Progenitor cell of endocrine pancreas (in vitro differentiated cells): ENCODE measurements around the gene PCK2. TPM values are rescaled to one million over a fixed set of nuclear protein-coding genes. Genes with fewer than 3 reads are reported as not detected.
A peak's percentile ranks its signal among the peaks of the same experiment; 100 is the strongest.

Experiments used
- DNase-seq: peaks from one replicate; pipeline ENCODE4 v3.0.0; 2021; ENCODE audit warnings: low spot score; ENCODE audit not compliant: unreplicated experiment
- H3K27ac Mint-ChIP-seq: 2 replicates; pipeline ENCODE4 v1.8.0; 2021; ENCODE audit warnings: mild to moderate bottlenecking, moderate library complexity, mixed read lengths
- H3K27me3 Mint-ChIP-seq: 2 replicates; pipeline ENCODE4 v1.8.0; 2021; ENCODE audit warnings: mixed read lengths
- H3K36me3 Mint-ChIP-seq: 2 replicates; pipeline ENCODE4 v1.8.0; 2022; ENCODE audit warnings: mixed read lengths; ENCODE audit not compliant: insufficient read depth
- H3K4me1 Mint-ChIP-seq: 2 replicates; pipeline ENCODE4 v1.8.0; 2021; ENCODE audit warnings: low read depth, mixed read lengths
- H3K4me3 Mint-ChIP-seq: 2 replicates; pipeline ENCODE4 v1.8.0; 2021; ENCODE audit warnings: low read depth, mild to moderate bottlenecking, moderate library complexity, mixed read lengths
- H3K9me3 Mint-ChIP-seq: 2 replicates; pipeline ENCODE4 v1.8.0; 2021; ENCODE audit warnings: low read depth, mixed read lengths
- total RNA-seq: library from RNA; stranded (reverse); gene quantifications from 2 replicates; pipeline ENCODE4 v1.2.1, GENCODE V29; 2021
- TF ChIP-seq, protein P1 (sequence below): fragments of 200-600 bp; sonication (generic); IDR thresholded peaks from one replicate; pipeline ENCODE4 v1.5.0; 2021; ENCODE audit warnings: antibody characterized with exemption, mild to moderate bottlenecking; ENCODE audit not compliant: unreplicated experiment

Gene PCK2
- total RNA-seq, 1 donor from 2014 or later, result 29.7 TPM

DNA sequence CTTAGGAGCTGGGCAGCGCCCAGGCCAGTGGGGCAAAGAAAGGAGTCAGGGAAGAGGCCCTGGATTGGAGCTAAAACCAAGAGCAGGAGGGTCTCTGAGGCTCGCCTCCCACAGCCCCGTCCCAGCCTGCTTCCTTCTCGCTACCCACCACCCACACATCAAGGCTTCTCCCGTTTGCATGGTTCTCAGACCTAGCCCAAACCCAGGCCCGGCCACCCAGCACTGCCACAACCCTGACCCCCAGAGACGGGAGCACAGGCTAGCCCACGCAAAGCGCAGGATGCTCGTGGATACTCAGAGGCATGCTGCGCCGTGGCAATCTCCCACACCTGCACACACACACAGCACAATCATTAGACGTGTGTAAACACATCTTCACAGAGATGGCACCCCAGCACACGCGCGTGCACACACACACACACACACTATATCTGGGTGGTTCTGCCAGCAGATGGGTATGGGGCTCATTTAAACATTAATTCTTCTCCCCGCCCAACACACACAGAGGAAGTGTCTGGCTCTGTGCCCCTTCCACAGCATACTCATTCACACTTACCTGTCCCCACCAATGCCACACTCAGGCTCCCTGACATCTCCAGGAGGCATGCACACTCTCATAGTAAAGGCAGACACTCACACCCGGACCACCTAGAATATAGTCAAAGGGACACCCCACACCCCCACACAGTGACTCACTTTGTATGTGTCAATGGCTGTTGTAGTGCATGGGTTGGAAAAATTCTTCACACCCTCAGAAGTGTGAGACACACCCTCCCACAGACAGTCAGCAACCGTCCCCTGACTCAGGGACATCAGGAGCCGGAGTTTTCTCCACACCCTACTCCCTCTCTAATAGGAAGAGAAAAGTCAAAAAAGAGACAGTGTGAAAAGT is 41.2 kb upstream of the PCK2 start:
- H3K4me3 Mint-ChIP-seq, result peak overlapping the region; percentile 71
- H3K9me3 Mint-ChIP-seq, result no peaks in the 10 kb centered on the region
- TF ChIP-seq, protein P1, sequence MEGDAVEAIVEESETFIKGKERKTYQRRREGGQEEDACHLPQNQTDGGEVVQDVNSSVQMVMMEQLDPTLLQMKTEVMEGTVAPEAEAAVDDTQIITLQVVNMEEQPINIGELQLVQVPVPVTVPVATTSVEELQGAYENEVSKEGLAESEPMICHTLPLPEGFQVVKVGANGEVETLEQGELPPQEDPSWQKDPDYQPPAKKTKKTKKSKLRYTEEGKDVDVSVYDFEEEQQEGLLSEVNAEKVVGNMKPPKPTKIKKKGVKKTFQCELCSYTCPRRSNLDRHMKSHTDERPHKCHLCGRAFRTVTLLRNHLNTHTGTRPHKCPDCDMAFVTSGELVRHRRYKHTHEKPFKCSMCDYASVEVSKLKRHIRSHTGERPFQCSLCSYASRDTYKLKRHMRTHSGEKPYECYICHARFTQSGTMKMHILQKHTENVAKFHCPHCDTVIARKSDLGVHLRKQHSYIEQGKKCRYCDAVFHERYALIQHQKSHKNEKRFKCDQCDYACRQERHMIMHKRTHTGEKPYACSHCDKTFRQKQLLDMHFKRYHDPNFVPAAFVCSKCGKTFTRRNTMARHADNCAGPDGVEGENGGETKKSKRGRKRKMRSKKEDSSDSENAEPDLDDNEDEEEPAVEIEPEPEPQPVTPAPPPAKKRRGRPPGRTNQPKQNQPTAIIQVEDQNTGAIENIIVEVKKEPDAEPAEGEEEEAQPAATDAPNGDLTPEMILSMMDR, result no peak
- no peaks in the 10 kb centered on the region for H3K36me3 Mint-ChIP-seq
- no peak overlapping the region for H3K27ac Mint-ChIP-seq
- no peak for DNase-seq
- H3K4me1 Mint-ChIP-seq, result peaks cover 12% of the 10 kb centered on the region
- H3K27me3 Mint-ChIP-seq, result peaks cover 19% of the 10 kb centered on the region

DNA sequence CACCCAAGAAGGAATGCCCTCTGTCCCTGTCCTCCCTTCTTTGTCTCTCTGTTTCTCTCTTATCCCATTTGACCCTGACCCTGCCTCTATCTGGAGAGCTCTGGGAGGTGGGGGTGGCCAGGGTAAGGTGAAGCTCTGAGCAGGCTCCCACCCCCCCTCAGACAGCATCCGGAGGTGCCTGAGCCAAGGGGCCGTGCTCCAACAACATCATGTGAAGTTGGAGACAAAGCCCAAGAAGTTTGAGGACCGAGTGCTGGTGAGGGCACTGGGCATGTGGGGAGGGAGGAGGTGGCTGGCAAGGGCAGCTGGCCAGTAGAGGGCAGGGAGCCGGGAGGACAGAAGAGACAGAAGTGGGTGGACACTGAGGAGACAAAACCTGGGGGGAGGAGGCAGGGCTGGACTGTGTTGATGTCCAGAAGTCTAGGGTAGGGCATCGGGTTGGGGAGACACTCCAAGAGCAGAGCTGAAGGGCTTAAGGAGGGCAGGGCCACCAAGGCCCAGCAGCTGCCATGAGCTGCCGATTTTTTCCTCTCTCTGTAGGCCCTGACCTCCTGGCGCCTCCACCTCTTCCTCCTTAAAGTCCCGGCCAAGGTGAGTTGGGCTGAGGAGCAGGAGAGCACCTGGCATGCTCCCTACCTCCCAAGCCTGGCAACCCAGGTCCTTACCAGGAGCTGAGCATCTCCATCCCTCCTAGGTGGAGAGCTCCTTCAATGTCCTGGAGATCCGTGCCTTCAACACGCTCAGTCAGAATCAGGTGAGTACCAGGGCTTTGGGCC is 40.4 kb upstream of the PCK2 start:
- peaks cover 18% of the 10 kb centered on the region for H3K27me3 Mint-ChIP-seq
- peak overlapping the region; percentile 71 for H3K4me3 Mint-ChIP-seq
- H3K4me1 Mint-ChIP-seq, result peaks cover 12% of the 10 kb centered on the region
- TF ChIP-seq, protein P1, result no peak
- no peaks in the 10 kb centered on the region for H3K36me3 Mint-ChIP-seq
- H3K9me3 Mint-ChIP-seq, result no peaks in the 10 kb centered on the region
- H3K27ac Mint-ChIP-seq, result no peak overlapping the region
- no peak for DNase-seq

DNA sequence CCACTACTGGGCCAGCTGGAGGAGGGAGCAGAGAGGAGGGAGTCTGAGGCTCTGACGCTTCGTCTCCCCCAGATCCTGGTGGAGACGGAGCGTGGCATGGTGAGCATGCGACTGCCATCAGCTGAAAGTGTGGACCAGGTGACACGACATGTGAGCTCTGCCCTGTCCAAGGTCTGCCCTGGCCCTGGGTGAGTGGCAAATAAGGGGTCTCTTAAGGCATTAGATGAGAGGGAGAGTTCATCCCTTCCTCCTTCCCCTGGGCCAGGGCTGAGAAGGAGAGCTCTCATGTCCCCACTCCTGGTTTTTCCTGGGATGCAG is 39.8 kb upstream of the PCK2 start:
- no peak overlapping the region for H3K27ac Mint-ChIP-seq
- TF ChIP-seq, protein P1, result no peak
- H3K4me3 Mint-ChIP-seq, result no peak overlapping the region
- H3K27me3 Mint-ChIP-seq, result peaks cover 15% of the 10 kb centered on the region
- H3K36me3 Mint-ChIP-seq, result no peaks in the 10 kb centered on the region
- DNase-seq, result no peak
- no peaks in the 10 kb centered on the region for H3K9me3 Mint-ChIP-seq
- peaks cover 12% of the 10 kb centered on the region for H3K4me1 Mint-ChIP-seq

DNA sequence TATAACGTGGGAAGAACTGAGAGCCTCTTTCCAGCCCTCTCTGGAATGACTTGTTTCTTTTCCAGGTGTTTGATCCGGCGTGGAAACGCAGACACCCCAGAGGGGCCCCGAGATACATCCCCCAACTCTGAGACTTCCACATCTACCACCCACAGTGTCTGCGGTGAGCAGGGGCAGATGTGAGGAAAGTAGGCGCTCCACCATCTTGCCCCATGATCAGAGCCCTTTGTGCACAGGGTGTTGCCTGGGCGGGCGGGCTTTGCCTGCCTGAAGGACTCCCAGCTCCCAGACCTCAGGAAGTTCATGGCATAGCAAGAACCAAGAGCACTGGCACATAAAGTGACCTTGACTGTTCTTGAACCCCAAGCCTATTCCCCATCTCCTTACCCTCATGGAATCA is 39.5 kb upstream of the PCK2 start:
- H3K9me3 Mint-ChIP-seq, result no peaks in the 10 kb centered on the region
- TF ChIP-seq, protein P1, result no peak
- H3K27me3 Mint-ChIP-seq, result peaks cover 15% of the 10 kb centered on the region
- H3K4me1 Mint-ChIP-seq, result peaks cover 12% of the 10 kb centered on the region
- no peaks in the 10 kb centered on the region for H3K36me3 Mint-ChIP-seq
- peak overlapping the region; percentile 26 for H3K4me3 Mint-ChIP-seq
- DNase-seq, result no peak
- H3K27ac Mint-ChIP-seq, result no peak overlapping the region

DNA sequence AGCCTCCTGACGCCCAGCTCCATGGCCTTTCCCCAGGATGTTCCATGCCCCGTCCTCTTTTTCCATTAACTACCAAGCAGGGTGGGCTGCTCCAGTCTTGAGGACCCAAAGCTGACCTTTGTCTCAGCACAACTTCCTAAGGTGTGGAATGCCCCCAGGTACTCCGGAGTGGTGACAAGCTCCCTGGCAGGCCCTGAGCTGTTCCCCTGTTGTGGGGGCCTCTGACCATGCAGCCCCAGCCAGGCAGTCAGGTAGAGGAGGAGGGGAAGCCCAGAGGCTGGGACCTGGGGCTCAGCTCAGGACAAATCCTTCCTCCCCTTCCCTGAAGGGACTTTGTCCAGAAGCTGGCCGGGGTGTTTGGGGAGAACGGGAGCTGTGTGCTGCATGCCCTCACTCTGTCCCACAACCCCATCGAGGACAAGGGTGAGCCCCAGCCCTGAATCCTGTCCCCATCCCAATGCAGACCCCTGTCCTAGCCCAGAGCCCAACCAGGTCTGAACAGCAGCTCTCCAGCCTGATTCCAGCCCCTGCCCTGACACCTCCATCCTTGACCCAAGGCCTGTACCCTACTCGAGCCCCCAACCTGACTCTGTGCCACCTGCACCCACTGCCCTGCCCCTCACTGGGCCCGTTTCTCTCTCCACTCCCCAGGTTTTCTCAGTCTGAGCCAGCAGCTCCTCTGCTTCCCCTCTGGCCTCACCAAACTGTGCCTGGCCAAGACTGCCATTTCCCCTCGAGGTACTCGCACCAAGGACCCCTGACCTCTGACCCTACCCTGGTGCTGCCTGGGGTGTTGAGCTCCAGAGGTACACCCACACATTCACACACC is 37.9 kb upstream of the PCK2 start:
- TF ChIP-seq, protein P1, result no peak
- Mint-ChIP-seq H3K27ac (no peak overlapping the region), H3K4me3 (no peak overlapping the region), H3K27me3 (peaks cover 10% of the 10 kb centered on the region), H3K4me1 (peaks cover 10% of the 10 kb centered on the region), H3K9me3 (no peaks in the 10 kb centered on the region), H3K36me3 (no peaks in the 10 kb centered on the region)
- no peak for DNase-seq
